Calu3 (cell line): ENCODE results near the gene MISFA. TPM values are rescaled to one million over a fixed set of nuclear protein-coding genes. Genes with fewer than 3 reads are reported as not detected.
A peak's percentile ranks its signal among the peaks of the same experiment; 100 is the strongest.
"Not testable (repeated sequence)": the region's sequence is repeated elsewhere in the genome, so short reads cannot be mapped to it uniquely, and the experiment has no call there.

Experiments
- BruUV-seq: library from RNA; stranded (reverse); fragments of 400-500 nt; replicated peaks from 2 replicates; lab custom pipeline; 2021; lab: Mats Ljungman, UMichigan
- CTCF ChIA-PET: fragments of 300-600 bp; sonication (Branson Sonifier 250); formaldehyde crosslinking; loops from one replicate; lab custom pipeline; 2022; ENCODE audit warnings: antibody characterized with exemption; lab: Charles Lee
- DNase-seq: peaks from one replicate; pipeline ENCODE4 v3.0.0; 2022
- H3K27ac Mint-ChIP-seq: one replicate; pipeline ENCODE4 v1.8.0; 2022; ENCODE audit warnings: mixed read lengths; ENCODE audit not compliant: unreplicated experiment
- H3K27me3 Mint-ChIP-seq: one replicate; pipeline ENCODE4 v1.8.0; 2022; ENCODE audit warnings: mixed read lengths; ENCODE audit not compliant: unreplicated experiment
- H3K36me3 Mint-ChIP-seq: one replicate; pipeline ENCODE4 v1.8.0; 2022; ENCODE audit warnings: mild to moderate bottlenecking, moderate library complexity, mixed read lengths; ENCODE audit not compliant: insufficient read depth, unreplicated experiment
- H3K4me1 Mint-ChIP-seq: one replicate; pipeline ENCODE4 v1.8.0; 2022; ENCODE audit warnings: mild to moderate bottlenecking, low read depth, mixed read lengths; ENCODE audit not compliant: unreplicated experiment
- H3K4me3 Mint-ChIP-seq: one replicate; pipeline ENCODE4 v1.8.0; 2022; ENCODE audit warnings: mild to moderate bottlenecking, low read depth, moderate library complexity, mixed read lengths; ENCODE audit not compliant: unreplicated experiment
- H3K9me3 Mint-ChIP-seq: one replicate; pipeline ENCODE4 v1.8.0; 2022; ENCODE audit warnings: low read depth, mixed read lengths; ENCODE audit not compliant: unreplicated experiment
- CTCF ChIP-seq: fragments of 200-600 bp; IDR thresholded peaks from one replicate; pipeline ENCODE4 v1.8.0; 2022; ENCODE audit warnings: antibody characterized with exemption; ENCODE audit not compliant: unreplicated experiment
- intact Hi-C: fragments of 100-400 bp; cut with micrococcal nuclease; formaldehyde crosslinking; loops from one replicate; pipeline ENCODE4 v1.10.0; 2022; ENCODE audit not compliant: unreplicated experiment
- total RNA-seq: library from RNA; stranded (reverse); gene quantifications from 2 replicates; pipeline ENCODE4 v1.2.3, GENCODE V29; 2022

The MISFA gene
- total RNA-seq, 1 experiment from 2014 or later, result 5.5 TPM

DNA sequence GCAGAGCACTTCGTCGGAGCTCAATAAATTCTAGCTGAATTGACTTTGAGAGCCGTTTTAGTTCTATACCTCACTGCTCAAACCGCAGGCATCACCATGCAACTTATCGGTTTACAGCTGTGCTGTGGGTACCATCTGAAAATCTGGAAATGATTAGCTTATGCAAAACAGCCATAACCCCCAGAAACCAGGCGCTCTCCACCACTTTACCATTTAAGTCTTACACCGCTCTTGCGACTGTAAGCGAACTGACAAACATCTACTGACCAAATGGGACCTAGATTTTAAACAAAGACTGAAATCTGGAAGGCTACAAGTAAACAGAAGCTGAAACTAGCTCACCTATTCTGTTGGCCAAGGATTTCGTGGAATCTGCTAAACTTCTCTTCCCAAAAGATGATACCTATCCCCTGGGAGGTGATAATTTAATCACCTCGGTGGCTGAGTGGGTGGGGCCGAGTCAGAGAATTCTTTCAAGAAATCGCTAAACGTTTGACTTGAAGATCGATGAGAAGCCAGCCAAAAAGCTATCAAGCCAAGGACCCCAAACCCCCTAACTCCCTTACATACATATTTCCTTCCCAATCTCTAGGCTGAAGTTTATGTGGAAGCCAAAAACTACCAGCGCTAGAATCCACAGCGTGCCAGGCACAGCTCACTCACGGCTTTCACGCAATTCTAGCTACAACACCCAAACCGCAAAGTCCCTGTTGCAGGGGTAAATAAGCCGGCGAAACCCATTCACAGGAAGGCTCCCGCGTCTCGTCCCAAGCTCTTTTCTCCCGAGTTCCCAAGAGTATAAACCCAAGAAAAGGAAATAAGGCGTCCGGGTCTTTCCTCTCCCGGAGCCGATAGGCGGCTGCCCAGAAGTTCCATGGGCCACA, 33.9 kb downstream of the MISFA start:
- peak overlapping the region; percentile 82 for H3K4me3 Mint-ChIP-seq
- H3K9me3 Mint-ChIP-seq, result no peaks in the 10 kb centered on the region
- intact Hi-C loops, result loop anchor here (10.0 kb wide), 1 partner anchor 91 kb away; the partner anchor contains the start of gene IGSF22
- peak overlapping the region; percentile 95 for H3K27ac Mint-ChIP-seq
- peaks cover 21% of the 10 kb centered on the region for H3K36me3 Mint-ChIP-seq
- no peak for TF ChIP-seq CTCF
- BruUV-seq, result TSS peak; percentile 51
- peak; percentile 2 for DNase-seq
- H3K4me1 Mint-ChIP-seq, result no peaks in the 10 kb centered on the region
- CTCF ChIA-PET, result interaction anchor here (1.1 to 2.1 kb wide), 3 partner anchors 88 to 113 kb away, joined by 3 to 7 read pairs (median 3); no protein-coding TSS in a partner anchor
- H3K27me3 Mint-ChIP-seq, result no peaks in the 10 kb centered on the region

- DNase-seq, result peak; percentile 97
- no peak for TF ChIP-seq CTCF
- CTCF ChIA-PET, result interaction anchor here (1.1 to 2.1 kb wide), 2 partner anchors 87 to 112 kb away, joined by 3 to 7 read pairs; no protein-coding TSS in a partner anchor
- Mint-ChIP-seq H3K4me1 (no peaks in the 10 kb centered on the region), H3K36me3 (peaks cover 21% of the 10 kb centered on the region), H3K4me3 (peak within 1 kb of the TSS; percentile 82), H3K27me3 (no peaks in the 10 kb centered on the region), H3K27ac (peak within 1 kb of the TSS; percentile 95), H3K9me3 (no peaks in the 10 kb centered on the region)
- BruUV-seq, result TSS peak; percentile 96
- intact Hi-C loops, result loop anchor here (10.0 kb wide), 1 partner anchor 90 kb away; the partner anchor contains the start of gene IGSF22
These were observed 34.8 kb downstream of the MISFA start, which contains the start of gene SPTY2D1 for GRCh38 chr11:18634140-18635032. SPTY2D1 (minus strand) TSS chr11:18634342; CDS start chr11:18634257, 85 bp downstream.

DNA sequence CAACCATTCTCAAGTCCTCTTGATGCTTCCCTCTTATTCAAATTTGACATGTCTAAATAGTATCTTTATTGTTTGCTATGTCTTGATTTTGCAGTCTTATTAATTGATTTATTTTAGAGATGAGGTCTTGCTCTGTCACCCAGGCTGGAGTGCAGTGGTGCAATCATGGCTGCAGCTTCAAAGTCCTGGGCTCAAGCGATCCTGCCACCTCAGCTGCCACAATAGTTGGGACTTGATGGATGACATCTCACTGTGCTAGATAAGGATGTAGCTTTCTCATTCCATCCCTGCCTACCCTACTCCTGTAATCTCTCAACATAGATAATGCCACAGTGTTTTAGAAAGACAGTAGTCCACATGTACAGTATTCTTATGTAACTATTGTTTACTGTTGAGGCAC, 42.1 kb downstream of the MISFA start:
- no peaks in the 10 kb centered on the region for H3K9me3 Mint-ChIP-seq
- no peaks in the 10 kb centered on the region for H3K27me3 Mint-ChIP-seq
- no peak for DNase-seq
- no peak overlapping the region for H3K27ac Mint-ChIP-seq
- no peaks in the 10 kb centered on the region for H3K36me3 Mint-ChIP-seq
- no TSS peak for BruUV-seq
- TF ChIP-seq CTCF, result no peak
- intact Hi-C loops, result no loop called here
- no peaks in the 10 kb centered on the region for H3K4me1 Mint-ChIP-seq
- H3K4me3 Mint-ChIP-seq, result no peak overlapping the region
- CTCF ChIA-PET, result no interaction called here

- H3K36me3 Mint-ChIP-seq, BruUV-seq, H3K4me3 Mint-ChIP-seq, DNase-seq, H3K27me3 Mint-ChIP-seq, H3K27ac Mint-ChIP-seq, H3K9me3 Mint-ChIP-seq, CTCF ChIA-PET, H3K4me1 Mint-ChIP-seq, intact Hi-C loops: not testable (repeated sequence)
These were observed 43.4 kb downstream of the MISFA start for GRCh38 chr11:18643034-18643433.
